ENCODE measurements around the gene TOP1.
A peak's percentile ranks its signal among the peaks of the same experiment; 100 is the strongest.

The TOP1 gene

DNA sequence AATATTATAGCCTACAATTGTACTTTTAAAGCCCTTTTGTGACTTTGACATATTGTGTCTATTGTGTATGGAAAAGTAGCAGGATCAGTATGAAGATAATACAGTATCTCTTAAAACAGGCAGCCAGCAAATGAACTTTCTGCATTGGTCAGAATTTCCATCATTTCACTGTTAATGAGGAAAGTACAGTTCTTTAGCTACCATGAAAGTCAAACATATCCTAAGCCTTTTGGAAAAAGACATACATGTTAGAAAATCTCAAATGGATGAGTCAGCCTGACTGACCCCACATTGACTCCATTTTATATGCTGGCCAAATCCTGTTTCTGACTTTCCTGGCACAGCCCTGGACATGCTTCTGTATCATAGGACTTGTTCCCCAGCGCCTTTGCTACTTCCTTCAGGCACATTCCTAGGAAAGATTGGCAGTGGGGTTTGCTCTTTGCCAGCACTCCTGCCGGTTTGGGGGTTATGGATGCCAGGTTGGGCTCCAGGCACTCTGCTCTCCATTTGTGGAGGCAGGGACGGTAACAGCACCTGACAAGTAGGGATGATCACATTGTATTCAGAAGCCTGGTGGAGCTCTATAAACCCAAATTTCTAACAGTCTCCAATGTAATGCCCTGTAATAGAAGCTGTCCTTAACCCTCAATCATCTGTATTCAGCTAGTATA is 43.7 kb downstream of the TOP1 start:
- H3K27ac Mint-ChIP-seq, result no peak overlapping the region

DNA sequence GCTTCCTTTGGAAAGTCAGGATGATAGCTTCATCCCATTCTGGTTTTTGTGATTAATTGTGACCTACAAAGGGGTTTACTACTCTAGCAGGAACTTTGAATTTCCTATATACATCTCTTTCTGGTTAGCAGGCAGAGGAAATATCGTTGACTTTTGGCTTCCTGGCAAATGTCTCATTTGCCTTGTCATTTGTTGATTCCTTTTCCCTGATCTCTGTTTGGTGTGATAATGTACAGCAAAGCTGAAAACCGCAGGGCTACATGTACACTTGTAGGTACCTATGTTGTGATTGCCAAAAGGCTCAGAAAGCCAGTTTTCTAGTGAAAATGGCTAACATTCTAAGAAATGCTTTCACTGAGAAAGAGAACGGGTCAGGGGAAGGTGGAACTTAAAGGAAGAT is 44.3 kb downstream of the TOP1 start:
- DNase-seq (ENCODE audit: low spot score in 2 of 2) (no peak), ATAC-seq (ENCODE audit: low read depth) (no peak)
- Mint-ChIP-seq H3K36me3 (peaks cover 11% of the 10 kb centered on the region), H3K27me3 (no peaks in the 10 kb centered on the region), H3K4me3 (no peak overlapping the region), H3K4me1 (peaks cover 25% of the 10 kb centered on the region), H3K9me3 (no peaks in the 10 kb centered on the region), H3K27ac (peak overlapping the region; percentile 72)

More for the DNA sequence above, 43.7 kb downstream of the TOP1 start:
- H3K9me3 Mint-ChIP-seq, result no peaks in the 10 kb centered on the region
- peaks cover 25% of the 10 kb centered on the region for H3K4me1 Mint-ChIP-seq
- H3K27me3 Mint-ChIP-seq, result no peaks in the 10 kb centered on the region
- no peak overlapping the region for H3K4me3 Mint-ChIP-seq
- no peak for DNase-seq (ENCODE audit: low spot score in 2 of 2)
- peaks cover 11% of the 10 kb centered on the region for H3K36me3 Mint-ChIP-seq
- no peak for ATAC-seq (ENCODE audit: low read depth)

DNA sequence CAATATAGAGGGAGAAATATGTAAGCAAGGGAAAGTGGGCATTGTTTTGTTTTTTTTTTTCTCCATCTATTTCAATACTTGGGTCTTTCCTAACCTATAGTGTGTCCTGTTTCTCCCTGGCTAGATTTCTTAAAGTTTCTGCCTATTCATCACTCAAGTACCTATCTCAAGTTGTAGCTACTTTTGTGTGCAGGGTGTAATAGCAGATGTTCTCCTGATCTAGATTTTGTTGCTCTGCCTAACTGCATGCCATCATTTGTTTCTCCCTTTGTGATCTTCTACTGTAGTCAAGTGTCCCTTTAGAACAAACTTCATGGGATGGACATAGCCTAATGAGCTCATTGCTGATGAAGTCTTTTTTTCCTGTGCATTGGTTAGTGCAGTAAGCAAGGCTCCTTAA is 45.8 kb downstream of the TOP1 start:
- Mint-ChIP-seq H3K36me3 (peaks cover 10% of the 10 kb centered on the region), H3K4me3 (no peak overlapping the region), H3K9me3 (no peaks in the 10 kb centered on the region), H3K27ac (peak overlapping the region; percentile 38), H3K27me3 (no peaks in the 10 kb centered on the region), H3K4me1 (peaks cover 26% of the 10 kb centered on the region)
- ATAC-seq (ENCODE audit: low read depth) (no peak), DNase-seq (ENCODE audit: low spot score in 2 of 2) (no peak)

DNA sequence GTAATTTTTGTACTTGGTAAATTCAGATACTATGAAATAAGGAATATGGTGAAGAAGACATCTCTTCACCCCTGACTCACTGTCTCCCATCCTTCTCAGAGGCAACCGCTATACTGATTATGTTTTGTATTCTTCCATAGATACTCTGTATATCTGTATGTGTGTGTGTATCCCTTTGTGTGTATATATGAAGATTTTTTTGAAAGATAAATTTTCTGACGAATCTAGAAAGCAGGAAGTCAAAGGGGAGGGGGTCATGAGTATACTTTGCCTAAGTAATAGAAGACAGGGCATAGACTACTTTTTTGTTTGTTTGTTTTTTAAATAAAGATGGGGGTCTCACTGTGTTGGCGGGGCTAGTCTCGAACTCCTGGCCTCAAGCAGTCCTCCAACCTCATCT is 48.2 kb downstream of the TOP1 start:
- peaks cover 24% of the 10 kb centered on the region for H3K4me1 Mint-ChIP-seq
- H3K9me3 Mint-ChIP-seq, result no peaks in the 10 kb centered on the region
- DNase-seq (ENCODE audit: low spot score in 2 of 2) (no peak), ATAC-seq (ENCODE audit: low read depth) (no peak)
- H3K27me3 Mint-ChIP-seq, result no peaks in the 10 kb centered on the region
- H3K4me3 Mint-ChIP-seq, result no peak overlapping the region
- H3K27ac Mint-ChIP-seq, result peak overlapping the region; percentile 79
- H3K36me3 Mint-ChIP-seq, result peaks cover 18% of the 10 kb centered on the region

DNA sequence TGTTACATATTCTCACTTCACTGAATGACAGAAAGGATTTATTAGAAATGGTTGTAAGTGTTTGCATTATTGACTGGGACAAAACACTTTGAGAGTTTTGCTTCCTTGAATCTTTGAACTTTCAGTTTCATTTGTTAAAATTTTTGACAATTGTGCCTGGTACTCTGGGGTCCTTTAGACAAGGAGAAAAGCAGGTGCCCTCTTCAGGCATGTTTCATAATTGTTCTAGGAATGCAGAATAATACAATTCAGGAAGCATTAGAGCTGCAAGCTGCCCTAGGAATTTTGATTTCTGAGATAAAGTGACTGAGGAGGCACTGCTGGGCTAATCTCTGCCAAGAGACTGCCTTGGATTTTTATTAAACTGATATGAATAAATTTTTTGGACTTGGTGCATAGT is 49.7 kb downstream of the TOP1 start:
- ATAC-seq (ENCODE audit: low read depth) (peak; percentile 70), DNase-seq (ENCODE audit: low spot score in 2 of 2) (peak in 1 of 2 donors; percentile 14)
- H3K4me1 Mint-ChIP-seq, result peaks cover 15% of the 10 kb centered on the region
- H3K36me3 Mint-ChIP-seq, result peaks cover 23% of the 10 kb centered on the region
- no peaks in the 10 kb centered on the region for H3K27me3 Mint-ChIP-seq
- H3K4me3 Mint-ChIP-seq, result no peak overlapping the region
- H3K27ac Mint-ChIP-seq, result peak overlapping the region; percentile 79
- no peaks in the 10 kb centered on the region for H3K9me3 Mint-ChIP-seq

DNA sequence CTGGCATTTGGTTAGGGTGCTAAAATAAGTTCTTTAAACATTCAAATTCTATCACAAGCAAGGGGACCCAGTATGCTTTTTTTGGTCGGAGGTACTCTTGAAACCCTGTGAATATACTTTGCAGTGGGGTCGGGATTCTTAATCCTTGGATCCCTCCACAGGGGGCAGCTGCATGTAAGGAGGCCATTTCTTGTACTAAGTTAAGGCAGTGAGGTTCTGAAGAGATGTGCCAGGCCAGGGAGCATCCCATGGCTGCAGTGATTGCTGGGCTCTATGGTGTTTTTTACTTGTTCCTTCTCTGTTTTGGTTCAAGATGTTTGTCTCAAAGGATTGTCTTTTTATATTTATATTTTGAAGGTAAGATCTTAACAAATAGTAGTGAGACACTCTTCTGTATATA is 50.4 kb downstream of the TOP1 start:
- no peak for DNase-seq (ENCODE audit: low spot score in 2 of 2)
- Mint-ChIP-seq H3K27ac (peak overlapping the region; percentile 79), H3K4me3 (no peak overlapping the region), H3K9me3 (no peaks in the 10 kb centered on the region), H3K36me3 (peaks cover 27% of the 10 kb centered on the region), H3K4me1 (peaks cover 15% of the 10 kb centered on the region), H3K27me3 (no peaks in the 10 kb centered on the region)
- no peak for ATAC-seq (ENCODE audit: low read depth)

DNA sequence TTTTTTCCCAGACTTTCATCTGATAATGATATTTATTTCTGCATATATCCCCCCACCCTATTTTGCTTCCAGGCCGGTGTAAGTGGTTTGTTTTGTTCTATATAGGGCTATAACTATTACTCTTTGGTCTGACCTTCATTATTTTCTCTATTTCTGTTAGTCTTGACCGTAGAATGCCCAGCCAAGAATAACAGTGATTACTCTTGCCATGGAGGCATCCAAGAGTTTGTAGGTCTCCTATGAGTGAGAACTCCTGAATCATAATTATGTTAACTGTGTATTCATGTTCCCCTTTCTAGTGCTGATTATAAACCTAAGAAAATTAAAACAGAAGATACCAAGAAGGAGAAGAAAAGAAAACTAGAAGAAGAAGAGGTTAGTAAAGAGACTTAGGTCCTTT is 52.2 kb downstream of the TOP1 start:
- H3K36me3 Mint-ChIP-seq, result peaks cover 32% of the 10 kb centered on the region
- peaks cover 12% of the 10 kb centered on the region for H3K4me1 Mint-ChIP-seq
- H3K27ac Mint-ChIP-seq, result peak overlapping the region; percentile 33
- H3K27me3 Mint-ChIP-seq, result no peaks in the 10 kb centered on the region
- DNase-seq (ENCODE audit: low spot score in 2 of 2), result no peak
- ATAC-seq (ENCODE audit: low read depth), result no peak
- no peaks in the 10 kb centered on the region for H3K9me3 Mint-ChIP-seq
- H3K4me3 Mint-ChIP-seq, result no peak overlapping the region

DNA sequence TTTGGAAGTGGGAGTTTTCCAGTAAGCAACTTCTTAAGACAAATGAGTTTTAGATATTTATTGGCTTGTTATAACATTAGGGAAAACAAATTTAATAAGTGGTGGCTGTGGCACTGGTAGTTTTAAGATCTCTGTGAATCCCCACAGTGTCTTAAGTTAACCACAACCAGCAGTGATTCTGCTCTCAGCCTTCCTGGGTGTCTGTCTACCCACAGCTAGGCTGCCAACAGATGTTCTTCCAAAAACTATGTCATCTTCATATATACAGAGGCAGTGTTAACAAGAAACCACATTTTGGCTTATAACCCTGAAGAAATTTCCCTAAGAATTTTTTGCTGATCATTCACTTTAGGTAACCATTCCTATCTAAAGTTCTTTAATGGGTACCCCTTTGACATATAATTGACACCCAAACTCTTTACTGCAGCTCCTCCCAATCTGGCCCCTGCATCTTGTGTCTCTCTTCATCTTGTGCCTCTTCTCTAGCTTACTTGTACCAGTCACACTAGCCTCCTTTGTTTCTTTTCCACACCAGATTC is 52.7 kb downstream of the TOP1 start:
- peaks cover 29% of the 10 kb centered on the region for H3K36me3 Mint-ChIP-seq
- ATAC-seq (ENCODE audit: low read depth) (no peak), DNase-seq (ENCODE audit: low spot score in 2 of 2) (no peak)
- no peak overlapping the region for H3K4me3 Mint-ChIP-seq
- H3K4me1 Mint-ChIP-seq, result peaks cover 8% of the 10 kb centered on the region
- H3K9me3 Mint-ChIP-seq, result no peaks in the 10 kb centered on the region
- no peaks in the 10 kb centered on the region for H3K27me3 Mint-ChIP-seq
- H3K27ac Mint-ChIP-seq, result peak overlapping the region; percentile 45

DNA sequence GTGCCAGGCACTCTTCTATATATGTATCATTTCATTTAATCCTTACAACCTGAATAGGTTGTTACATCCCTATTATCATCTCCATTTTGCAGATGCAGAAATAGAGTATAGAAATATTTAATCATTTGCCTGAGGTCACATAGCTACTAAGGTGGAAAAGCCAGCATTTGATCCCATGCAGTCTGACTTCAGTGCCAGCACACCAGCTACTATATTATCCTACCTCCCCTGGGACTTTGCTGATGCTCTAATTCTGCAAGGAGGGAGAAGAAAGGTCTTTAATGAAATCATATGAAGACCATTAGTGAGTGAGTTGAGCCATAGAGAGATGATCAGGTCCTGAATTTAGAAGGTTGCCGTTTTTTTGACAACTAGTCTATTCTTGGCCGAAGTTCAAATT is 53.7 kb downstream of the TOP1 start:
- Mint-ChIP-seq H3K27me3 (no peaks in the 10 kb centered on the region), H3K4me3 (no peak overlapping the region), H3K27ac (no peak overlapping the region), H3K36me3 (peaks cover 31% of the 10 kb centered on the region), H3K4me1 (peaks cover 8% of the 10 kb centered on the region), H3K9me3 (no peaks in the 10 kb centered on the region)
- DNase-seq (ENCODE audit: low spot score in 2 of 2) (no peak), ATAC-seq (ENCODE audit: low read depth) (no peak)

DNA sequence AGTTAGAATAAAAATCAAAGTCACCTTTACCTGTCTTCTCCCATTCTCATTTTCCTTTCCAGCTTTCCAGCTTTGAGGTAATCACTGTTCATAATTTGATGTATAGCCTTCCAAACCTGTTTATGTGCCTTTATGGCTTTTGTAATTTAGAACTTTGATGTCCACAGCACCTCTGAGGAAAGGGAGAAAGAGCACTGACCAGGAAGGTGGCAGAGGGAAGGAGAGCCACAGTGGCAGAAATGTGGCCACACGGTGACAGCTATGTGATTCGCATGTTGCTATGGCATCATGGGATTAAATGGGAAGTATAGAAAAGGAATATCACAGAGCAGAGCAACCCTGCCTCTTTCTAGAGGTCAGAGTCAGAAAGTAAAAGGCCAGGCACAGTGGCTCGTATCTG is 57.0 kb downstream of the TOP1 start:
- Mint-ChIP-seq H3K4me3 (no peak overlapping the region), H3K9me3 (no peaks in the 10 kb centered on the region), H3K4me1 (no peaks in the 10 kb centered on the region), H3K36me3 (peaks cover 30% of the 10 kb centered on the region), H3K27ac (peak overlapping the region; percentile 10), H3K27me3 (no peaks in the 10 kb centered on the region)
- ATAC-seq (ENCODE audit: low read depth) (no peak), DNase-seq (ENCODE audit: low spot score in 2 of 2) (no peak)

DNA sequence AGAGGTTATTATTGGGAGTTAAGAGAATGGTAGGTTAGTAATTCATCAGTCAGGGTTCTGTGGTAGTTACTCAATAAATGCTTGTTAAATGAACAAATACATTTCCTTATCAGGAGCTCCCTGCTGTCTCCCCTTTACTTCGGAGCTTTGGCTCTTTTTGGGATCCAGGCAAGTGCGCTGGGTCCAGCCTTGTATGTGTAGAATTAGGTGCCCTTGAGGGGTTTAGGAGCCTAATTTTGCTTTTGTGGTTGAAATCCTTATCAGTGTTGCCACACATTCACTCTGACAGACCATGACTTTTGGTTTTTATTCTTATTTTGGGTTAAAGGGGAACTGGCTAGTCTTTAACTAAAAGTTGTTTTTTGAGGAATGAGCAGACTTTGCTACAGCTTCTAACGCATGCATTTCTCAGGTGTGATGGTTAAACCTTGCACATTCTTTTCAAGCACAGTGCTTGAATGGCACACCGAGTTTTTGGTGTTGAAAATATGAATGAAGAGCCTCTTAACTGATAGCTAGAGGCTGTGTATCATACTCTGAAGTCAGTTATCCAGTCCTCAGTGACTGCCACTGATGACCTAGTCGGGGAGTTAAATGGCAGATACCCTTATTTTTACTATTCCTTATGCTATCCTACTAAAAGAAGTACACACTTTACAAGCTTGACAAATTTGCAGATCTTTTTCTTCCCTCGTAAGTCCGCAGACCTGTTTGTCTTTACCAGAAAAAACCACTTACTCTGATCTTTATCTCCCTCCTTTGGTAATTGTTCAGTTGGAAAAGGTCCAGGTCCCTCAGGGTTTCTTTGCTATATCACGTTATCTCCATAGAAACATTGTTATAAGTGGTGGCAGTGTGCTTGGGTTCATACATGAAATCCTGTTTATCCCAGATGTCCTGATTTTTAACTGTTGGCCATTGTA is 58.0 kb downstream of the TOP1 start:
- Mint-ChIP-seq H3K9me3 (no peaks in the 10 kb centered on the region), H3K4me1 (no peaks in the 10 kb centered on the region), H3K36me3 (peaks cover 23% of the 10 kb centered on the region), H3K27ac (peak overlapping the region; percentile 79), H3K27me3 (no peaks in the 10 kb centered on the region), H3K4me3 (no peak overlapping the region)
- DNase-seq (ENCODE audit: low spot score in 2 of 2), result no peak
- no peak for ATAC-seq (ENCODE audit: low read depth)

DNA sequence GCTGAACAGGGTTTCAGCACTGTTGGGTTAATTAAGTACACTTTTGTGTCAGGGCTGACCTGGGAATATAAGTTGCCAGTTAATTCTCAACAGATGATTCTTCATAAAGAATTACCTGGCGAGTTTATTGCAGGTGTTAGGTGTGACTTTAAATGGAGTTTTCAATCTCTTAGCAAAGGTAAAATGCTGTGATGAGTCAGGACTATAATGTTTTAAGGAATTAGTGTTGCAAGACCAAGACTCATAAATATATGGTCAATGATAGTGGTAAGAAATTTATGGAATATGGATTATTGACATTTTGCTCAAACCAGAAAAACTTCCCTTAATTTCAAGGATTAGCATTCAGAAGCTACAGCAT is 58.7 kb downstream of the TOP1 start:
- Mint-ChIP-seq H3K27me3 (no peaks in the 10 kb centered on the region), H3K9me3 (no peaks in the 10 kb centered on the region), H3K4me3 (no peak overlapping the region), H3K27ac (peak overlapping the region; percentile 79), H3K36me3 (peaks cover 26% of the 10 kb centered on the region), H3K4me1 (no peaks in the 10 kb centered on the region)
- no peak for ATAC-seq (ENCODE audit: low read depth)
- no peak for DNase-seq (ENCODE audit: low spot score in 2 of 2)

DNA sequence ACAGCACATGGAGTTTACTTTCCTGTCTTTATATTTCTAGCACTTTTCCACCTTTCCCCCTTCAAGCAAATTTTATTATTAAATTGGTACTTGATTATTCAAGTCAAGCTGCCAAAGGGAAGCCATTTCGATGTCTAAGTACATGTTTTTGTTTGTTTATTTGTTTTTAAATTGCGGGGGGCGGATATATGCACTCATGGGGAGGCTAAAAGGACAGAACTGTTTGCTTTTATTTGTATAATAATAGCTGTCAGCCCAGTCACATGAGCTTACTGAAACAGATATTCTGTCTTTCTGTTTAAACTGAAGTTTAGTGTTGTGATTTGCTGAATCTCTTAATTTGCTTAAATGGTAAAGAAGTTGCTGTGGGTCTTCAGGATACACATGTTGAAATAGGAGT is 59.2 kb downstream of the TOP1 start:
- H3K4me3 Mint-ChIP-seq, result no peak overlapping the region
- no peak for ATAC-seq (ENCODE audit: low read depth)

DNA sequence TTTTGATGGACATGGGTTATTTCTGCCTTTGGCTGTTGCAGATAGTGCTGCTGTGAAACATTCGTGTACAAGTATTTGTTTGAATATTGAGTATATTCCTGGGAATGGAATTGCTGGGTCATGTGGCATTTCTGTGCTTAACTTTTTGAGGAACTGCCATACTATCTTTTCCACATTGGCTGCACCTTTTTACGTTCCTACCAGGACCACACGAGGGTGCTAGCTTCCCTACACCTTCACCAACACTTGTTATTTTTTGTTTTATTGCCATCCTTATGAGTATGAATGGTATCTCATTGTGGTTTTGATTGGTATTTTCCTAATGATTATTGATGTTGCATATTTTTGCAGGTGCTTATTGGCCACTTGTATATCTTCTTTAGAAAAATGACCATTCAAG is 60.9 kb downstream of the TOP1 start:
- DNase-seq (ENCODE audit: low spot score in 2 of 2) (no peak), ATAC-seq (ENCODE audit: low read depth) (no peak)
- Mint-ChIP-seq H3K9me3 (no peaks in the 10 kb centered on the region), H3K4me3 (no peak overlapping the region), H3K27me3 (no peaks in the 10 kb centered on the region), H3K36me3 (peaks cover 25% of the 10 kb centered on the region), H3K27ac (no peak overlapping the region), H3K4me1 (no peaks in the 10 kb centered on the region)

More for the DNA sequence above, 59.2 kb downstream of the TOP1 start:
- Mint-ChIP-seq H3K9me3 (no peaks in the 10 kb centered on the region), H3K4me1 (no peaks in the 10 kb centered on the region), H3K27ac (no peak overlapping the region), H3K36me3 (peaks cover 28% of the 10 kb centered on the region), H3K27me3 (no peaks in the 10 kb centered on the region)
- no peak for DNase-seq (ENCODE audit: low spot score in 2 of 2)

Measured in memory B cell (primary cell).